GDM1 (cell line): Measurements from ENCODE around the gene MICAL2.
A peak's percentile ranks its signal among the peaks of the same experiment; 100 is the strongest.

Experiments
- DNase-seq: peaks from one replicate; lab custom pipeline; 2025; lab: John Stamatoyannopoulos, UW

MICAL2 gene

GRCh38 chr11:12076840-12077534 lies 33.4 kb upstream of the MICAL2 start:
- no peak for DNase-seq

DNA sequence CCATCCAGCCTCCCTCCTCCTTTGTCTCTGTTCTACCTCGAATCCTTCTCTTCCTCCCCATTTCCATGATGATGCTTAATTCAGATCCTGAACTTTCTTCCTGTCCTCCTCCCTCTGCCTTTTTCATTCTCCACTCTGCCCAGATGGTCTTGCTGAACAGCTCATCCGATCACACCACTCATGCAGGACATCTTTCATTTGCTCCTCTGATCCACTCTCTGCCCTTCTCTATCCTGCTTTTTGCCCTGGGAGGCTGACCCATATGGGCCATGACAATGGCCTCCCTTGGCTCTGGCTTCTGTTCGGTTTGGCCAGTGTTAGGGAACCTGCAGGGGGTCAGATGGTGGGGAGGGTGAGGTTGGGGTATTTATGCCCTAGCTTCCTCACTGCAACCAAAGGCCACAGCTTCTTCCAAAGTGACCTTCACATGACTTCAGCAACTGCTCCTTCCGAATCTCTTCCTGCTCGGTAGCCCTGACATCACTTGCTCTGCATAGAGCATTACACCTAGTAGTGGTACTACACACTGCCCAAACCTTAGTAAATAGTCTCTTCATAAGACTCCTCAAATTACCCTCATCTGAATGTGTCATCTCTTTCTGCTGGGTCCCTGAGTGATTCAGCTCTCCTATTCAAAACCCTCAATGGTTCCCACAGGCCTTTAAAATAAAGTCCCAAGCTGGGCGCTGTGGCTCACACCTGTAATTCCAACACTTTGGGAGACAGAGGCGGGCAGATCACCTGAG lies 32.7 kb upstream of the MICAL2 start:
- no peak for DNase-seq

DNA sequence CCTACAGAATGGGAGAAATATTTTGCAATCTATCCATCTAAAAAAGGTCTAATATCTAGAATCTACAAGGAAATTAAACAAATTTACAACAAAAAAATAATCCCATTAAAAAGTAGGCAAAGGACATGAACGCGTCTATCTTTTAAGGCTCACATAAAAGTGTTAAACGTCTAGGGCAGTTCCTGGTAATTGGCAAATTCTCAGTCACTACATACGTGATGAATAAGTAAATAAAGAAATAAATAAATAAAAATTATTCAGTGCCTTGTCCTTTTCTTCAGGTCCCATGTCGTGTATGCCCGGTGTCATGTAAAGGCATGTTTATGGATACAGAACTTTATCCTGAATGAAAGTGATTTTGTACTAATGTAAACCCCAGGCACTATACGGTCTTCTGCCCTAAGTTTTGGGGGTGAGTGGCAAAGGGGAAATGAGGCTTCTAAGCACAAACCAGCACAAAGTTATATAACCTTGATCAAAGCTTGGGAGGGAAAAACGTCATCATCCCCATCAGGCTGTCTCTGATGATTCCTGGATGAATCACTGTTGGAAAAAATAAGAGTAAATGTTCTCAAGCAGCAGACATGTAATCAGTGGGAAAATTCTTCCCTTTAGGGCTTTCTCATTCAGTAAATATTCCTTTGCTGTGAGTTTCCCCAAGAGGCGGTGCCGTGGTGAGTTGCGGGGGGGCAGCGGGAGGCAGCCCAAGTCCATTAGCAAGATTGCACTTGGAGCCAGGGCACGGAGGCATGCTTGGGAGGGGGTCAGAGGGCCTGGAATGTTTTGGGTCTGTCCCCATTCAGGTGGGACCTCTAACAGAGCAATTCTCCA lies 30.4 kb upstream of the MICAL2 start:
- no peak for DNase-seq

DNA sequence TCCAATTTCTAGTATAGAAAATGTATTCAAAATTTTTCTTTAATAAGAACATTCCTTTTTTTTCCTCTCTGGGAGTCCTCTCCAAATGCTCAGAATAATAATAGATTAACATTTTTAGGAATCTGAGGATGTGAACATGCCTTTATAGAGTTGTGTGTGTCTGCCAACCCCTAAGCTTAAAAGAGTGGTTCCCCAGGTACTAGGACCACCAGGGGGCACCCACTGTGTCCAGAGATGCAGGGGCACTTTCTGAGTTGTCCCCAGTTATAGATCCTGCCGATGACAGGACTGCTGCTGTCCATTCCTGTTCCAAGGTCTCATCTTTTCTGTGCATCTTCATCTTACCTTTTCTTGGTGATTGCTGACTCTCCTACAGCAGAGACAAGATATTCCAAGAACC lies 27.0 kb upstream of the MICAL2 start:
- DNase-seq: peak; percentile 18

GRCh38 chr11:12084256-12084655 lies 26.1 kb upstream of the MICAL2 start:
- no peak for DNase-seq

DNA sequence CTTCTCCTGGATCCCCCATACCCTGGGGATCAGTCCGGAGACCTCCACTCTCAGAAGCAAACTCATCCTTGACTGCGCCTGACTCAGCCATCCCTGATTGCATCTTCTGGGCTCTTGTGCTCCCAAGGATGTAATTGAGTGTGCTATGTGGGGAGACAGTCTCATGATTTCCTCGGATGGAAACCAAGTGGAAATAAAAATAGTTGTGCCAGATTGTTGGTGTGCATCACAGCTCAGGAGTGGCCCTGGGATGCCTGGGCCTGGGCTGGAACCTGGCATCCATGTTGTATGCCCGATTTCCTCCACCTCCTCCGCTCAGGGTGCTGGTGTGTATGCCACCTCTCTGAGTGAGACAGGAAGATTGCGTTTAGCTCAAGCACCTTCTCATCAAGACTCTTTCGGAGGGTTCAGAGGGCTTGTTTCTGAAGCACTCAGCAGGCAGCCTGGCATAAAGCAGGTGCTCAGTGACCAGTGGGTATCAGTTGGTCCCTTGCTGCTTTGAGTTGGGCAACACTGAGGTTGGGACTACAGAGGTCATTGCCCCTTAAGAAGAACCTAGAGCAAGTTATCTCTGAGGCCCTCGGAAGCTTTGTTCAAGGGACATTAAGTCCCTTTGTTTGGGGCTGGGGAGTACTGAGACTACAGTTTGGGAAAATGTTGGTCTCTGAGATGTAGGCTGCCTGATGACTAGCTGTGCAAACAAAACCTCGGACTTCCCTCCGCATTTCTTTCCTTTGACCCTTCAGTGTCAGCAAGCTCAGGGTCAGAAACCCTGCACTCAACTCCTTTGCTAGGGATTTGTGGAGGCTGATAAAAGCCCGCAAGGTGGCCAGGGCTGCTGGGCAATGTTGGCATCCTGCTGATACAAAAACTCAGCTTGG lies 24.8 kb upstream of the MICAL2 start:
- no peak for DNase-seq

DNA sequence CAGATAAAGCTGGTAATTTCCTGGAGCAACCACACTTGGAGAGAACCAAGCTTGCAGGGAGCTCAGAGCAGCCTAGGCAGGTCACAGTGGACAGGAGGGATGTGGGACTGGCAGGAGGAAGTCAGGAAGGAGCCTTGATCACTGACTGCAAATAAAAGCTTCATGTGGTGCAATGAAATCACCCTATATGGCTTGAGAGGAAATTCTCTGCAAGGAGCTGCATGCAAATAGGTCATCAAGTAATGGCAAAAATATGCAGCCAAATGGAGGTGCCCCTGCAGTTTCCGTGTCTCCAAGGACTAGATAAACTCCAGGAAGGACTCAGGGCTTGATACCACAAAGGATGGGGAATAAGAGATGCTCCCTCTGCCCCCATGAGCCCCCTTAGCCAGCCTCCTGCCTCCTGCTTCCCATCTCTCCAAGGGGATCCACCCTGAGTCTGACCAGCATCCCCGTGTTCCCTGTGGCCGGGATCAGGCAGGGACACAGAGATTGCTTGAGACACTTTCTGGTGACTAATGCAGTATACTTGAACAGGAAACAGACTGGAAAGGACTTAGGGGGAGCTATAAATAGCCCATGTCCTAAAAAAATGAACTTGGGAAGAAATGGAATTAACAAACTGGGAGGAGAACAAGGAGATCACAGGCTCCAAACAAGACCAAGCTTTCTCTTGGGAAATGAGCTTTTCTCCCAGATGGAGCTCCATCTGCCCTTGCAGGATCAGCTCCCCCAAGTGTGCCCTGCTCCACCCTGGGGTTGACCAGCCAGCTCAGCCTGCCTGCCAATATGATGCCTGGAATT lies 23.9 kb upstream of the MICAL2 start:
- DNase-seq: peak; percentile 81

DNA sequence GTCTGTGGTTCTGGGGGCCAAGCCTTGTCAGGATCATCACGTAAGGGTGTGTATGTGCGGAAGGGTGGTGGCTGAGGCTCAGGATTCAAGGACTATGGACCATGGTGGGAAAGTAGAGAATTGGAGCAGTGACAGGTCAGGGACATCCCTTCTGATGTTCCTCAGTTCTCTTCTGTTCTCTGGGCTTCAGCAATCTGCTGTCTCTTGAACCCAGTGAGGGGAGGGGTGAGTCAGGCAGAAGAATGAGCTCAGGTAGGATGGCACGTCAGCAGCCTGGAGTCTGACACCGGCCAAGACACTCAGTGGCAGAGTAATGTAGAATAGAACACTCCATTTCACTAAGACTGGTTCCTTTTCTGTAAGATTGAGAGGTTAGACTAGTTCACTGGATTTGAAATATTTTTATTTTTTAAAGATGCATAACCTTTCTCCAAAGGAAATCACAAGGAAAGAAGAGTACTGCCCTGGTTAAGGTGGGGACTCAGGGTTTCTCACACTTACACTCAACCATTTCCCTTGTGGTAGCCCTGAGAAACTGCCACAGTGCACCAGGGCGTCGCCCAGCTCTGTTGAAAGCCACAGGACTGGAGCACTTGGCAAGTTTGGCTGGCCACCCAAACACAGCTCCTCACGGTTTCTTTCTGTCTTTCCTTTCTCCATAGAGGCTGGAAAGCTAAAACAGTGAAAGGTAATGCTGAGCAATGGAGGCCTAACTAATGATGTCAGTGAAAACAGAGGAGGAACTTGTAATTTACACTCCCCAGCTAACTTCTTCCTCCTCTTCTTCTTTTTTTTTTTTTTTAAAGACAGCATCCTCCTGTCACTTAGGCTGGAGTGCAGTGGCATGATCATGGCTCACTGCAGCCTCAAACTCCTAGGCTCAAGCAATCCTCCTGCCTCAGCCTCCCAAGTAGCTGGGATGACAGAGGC lies 23.1 kb upstream of the MICAL2 start:
- DNase-seq: peak; percentile 56

DNA sequence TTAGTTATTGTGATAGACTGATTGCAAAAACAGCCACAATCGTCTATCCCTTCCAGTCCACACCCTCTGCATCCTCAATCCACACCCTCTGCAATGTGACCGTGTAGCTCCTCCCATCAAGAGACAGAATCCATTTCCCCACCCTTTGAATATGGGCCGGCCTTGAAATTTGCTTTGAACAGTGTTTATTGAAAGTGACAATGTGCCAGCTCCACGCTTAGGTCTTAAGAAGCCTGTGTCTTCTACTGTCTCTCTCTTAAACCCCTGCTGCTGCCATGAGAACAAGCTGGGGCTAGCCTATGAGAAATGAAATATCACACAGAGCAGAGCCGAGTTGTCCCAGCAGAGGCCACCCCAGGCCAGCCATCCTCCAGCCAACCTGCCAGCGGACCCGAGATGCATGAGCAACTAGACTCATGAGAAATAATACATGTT lies 22.3 kb upstream of the MICAL2 start:
- DNase-seq: no peak

DNA sequence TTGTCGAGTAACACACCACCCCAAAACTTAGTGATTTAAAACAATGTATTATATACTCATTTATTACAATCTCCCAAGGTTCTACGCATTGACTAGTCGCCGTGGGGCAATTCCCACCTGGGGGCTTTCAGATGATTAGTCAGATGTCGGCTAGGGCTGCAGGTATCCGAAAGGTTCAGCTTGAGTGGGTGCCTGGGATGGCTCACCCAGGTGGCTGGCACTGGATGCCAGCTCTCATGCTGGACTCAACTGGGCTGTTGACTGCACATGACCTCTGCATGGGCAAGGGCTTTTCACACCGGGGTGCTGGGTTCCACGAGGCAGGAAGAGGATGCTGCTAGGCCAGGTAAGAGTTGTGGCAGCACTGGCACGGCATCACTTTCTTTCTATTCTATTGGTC lies 21.9 kb upstream of the MICAL2 start:
- DNase-seq: no peak

DNA sequence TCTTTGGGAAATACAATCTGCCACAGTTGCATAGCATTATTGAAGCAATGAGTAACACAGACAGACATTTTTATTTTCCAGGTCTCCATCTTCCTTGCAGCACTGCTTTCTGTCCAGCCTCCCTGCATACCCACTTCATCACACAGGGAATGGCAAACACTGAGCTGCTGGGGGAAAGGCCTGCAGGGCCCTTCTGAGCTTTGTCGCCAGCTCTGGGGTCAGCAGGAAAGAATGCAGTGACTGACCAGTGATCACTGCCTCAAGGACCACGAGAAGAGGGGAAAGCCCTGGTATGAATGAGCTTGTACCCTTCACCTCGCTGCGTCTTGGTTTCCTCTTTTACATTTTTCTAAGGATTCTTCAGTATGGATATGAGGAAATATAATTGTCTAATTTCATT lies 21.3 kb upstream of the MICAL2 start:
- DNase-seq: no peak

DNA sequence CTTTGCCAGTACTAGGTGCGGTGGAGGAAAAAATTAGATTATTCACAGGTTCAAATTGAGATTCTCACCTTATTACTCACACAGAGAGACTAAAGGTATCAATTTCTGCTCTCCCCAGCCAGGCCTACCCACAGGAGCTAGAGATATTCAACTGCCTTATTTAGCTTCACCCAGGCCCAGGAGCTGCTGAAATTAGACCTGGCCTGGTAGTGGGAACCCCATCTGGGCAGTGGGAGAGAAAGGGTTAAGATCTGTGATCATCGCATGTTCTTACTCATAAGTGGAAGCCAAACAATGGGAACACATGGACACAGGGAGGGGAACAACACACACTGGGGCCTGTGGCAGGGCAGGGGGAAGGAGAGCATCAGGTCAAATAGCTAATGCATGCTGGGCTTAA lies 20.9 kb upstream of the MICAL2 start:
- DNase-seq: no peak

- peak; percentile 77 for DNase-seq
Observed at GRCh38 chr11:12090061-12090591, 20.3 kb upstream of the MICAL2 start.

- no peak for DNase-seq
Observed at GRCh38 chr11:12090761-12091258, 19.6 kb upstream of the MICAL2 start.

- no peak for DNase-seq
Observed at GRCh38 chr11:12091956-12092558, 18.3 kb upstream of the MICAL2 start.

DNA sequence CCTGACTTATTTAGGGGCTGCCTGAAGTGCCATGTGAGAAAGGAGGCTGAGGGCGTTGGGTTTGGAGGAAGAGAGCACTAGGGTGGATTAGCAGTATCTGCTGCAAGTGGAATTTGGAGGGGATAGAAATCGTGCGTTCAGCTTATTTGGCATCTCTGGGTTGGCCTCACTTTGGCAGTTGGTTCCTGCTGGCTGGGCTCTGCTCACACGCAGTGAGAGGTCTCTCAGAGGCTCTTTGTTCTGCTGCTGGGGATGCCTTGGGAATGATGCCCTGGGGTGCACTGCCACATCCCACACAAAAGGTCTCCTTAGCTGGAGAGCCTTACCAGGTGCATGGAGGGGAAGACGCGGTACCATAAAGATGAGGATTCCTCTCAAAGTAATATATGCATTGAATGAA lies 17.7 kb upstream of the MICAL2 start:
- no peak for DNase-seq

DNA sequence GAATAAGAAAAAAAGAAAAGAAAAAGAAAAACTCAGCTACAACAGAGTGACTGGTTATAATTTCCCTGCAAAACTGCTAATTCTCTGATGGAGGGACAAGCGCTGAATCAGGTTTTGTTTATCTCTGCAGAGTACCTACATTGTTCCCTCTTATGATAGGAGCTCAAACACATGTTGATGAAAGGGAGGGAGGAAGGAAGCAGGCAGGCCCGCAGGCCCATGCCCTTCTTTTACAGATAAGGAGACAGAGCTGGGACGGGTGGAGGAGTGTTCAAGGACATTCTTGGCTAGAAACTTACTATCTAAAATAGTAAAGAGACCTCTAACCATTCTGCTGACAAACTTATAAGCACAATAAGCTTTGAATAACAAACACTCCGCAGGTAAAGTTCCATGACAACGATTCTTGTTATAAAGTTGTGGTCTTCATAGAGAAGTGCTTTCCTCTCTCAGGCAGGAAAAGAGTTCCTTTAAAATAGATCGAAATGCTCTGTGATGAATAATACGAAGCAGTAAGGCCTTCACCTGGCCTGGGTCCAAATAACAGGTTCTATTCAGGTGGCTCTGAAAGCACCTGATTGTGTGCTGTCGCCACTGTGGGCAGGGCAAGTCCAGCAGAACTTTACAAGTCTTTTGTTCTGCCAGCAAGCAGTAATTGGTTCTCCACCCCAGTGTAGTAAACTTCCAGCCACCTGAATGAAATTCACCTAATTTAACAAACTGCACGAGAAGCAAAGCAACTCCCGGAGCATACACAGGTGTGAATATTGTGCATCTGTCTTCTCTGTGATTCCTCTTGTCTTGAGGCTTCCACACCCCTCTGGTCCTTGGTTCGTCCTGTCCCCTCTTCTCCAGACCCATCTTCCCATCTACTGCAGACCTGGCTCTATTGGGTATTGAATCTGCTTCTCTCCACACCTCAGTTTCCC lies 15.3 kb upstream of the MICAL2 start:
- peak; percentile 58 for DNase-seq

DNA sequence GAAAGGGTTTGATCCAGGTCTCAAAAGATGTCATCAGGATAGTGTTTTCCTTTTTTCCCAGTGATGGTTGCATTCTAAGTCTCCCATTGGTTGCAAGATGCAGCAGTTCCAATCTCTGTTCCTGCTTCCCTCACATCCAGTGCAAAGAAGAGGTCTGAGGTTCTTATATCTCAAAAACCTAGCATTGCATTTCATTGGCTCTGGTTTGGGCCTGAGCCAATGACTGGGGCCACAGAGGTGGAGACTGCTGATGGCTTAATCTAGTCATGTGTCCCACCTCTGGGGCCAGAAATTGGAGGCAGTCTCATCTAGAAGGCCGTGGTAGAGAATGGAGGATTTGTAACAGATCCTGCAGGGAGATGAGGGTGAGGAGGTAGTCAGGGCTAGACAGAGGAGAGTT lies 13.2 kb upstream of the MICAL2 start:
- DNase-seq: no peak
